Esophagus (tissue), 2 donors: ENCODE data around the gene PAPSS2. TPM values are rescaled to one million over a fixed set of nuclear protein-coding genes. Genes with fewer than 3 reads are reported as not detected.
"Not testable (repeated sequence)": the region's sequence is repeated elsewhere in the genome, so short reads cannot be mapped to it uniquely, and the experiment has no call there.

Experiments used
- H3K27ac ChIP-seq, 2 donors: one replicate each; pipeline ENCODE4 v1.5.1; 2013; ENCODE audit warnings: low read depth in 2 of 2, mild to moderate bottlenecking in 2 of 2, inconsistent platforms in 1 of 2, low read length in 1 of 2, moderate library complexity in 1 of 2
- H3K27me3 ChIP-seq, 2 donors: one replicate each; pipeline ENCODE4 v1.6.1; 2013; ENCODE audit warnings: low read length in 2 of 2, control low read depth in 1 of 2, mild to moderate bottlenecking in 1 of 2; ENCODE audit not compliant: insufficient read depth in 2 of 2, control insufficient read depth in 1 of 2
- H3K36me3 ChIP-seq, 2 donors: one replicate each; pipeline ENCODE4 v1.6.1; 2013; ENCODE audit warnings: low read length in 1 of 2; ENCODE audit not compliant: control insufficient read depth in 2 of 2, insufficient read depth in 2 of 2
- H3K4me1 ChIP-seq, 2 donors: one replicate each; pipeline ENCODE4 v1.6.1; 2013; ENCODE audit warnings: low read length in 1 of 2; ENCODE audit not compliant: control insufficient read depth in 2 of 2, insufficient read depth in 2 of 2
- H3K4me3 ChIP-seq, 2 donors: one replicate each; pipeline ENCODE4 v1.5.1; 2013; ENCODE audit warnings: low read length in 2 of 2, mild to moderate bottlenecking in 2 of 2, low read depth in 1 of 2, moderate library complexity in 1 of 2
- H3K9me3 ChIP-seq, 2 donors: one replicate each; pipeline ENCODE4 v1.6.1; 2013; ENCODE audit warnings: mild to moderate bottlenecking in 2 of 2, low read depth in 1 of 2, low read length in 1 of 2, moderate library complexity in 1 of 2; ENCODE audit not compliant: control insufficient read depth in 2 of 2, insufficient read depth in 1 of 2
- WGBS, 2 donors: extraction: QIAGEN DNeasy Blood & Tissue Kit; methylation state at CpG; one replicate each; pipeline ENCODE4 v1.1.7; 2013; 5-methylcytosine and 5-hydroxymethylcytosine counted together
- polyA plus RNA-seq, 2 donors: library from polyadenylated mRNA; stranded (reverse); fragments of 200-250 nt; gene quantifications; one replicate each; pipeline ENCODE4 v1.2.3, GENCODE V29; 2013
- donor health status: healthy with polysubstance abuse.
- donor health status: Bipolar disorder and iron deficiency.

The PAPSS2 gene
- polyA plus RNA-seq, 2 donors: 1.3 to 1.7 TPM

- H3K4me3 ChIP-seq: no peak overlapping the region
- no peaks in the 10 kb centered on the region for H3K27me3 ChIP-seq
- H3K36me3 ChIP-seq: no peaks in the 10 kb centered on the region
- H3K4me1 ChIP-seq: no peaks in the 10 kb centered on the region
- WGBS, 2 donors: 43 to 50% methylated on average over 7 of the region's 7 CpGs
- H3K9me3 ChIP-seq: no peaks in the 10 kb centered on the region
- no peak overlapping the region for H3K27ac ChIP-seq
These were observed 75.5 kb downstream of the PAPSS2 start for GRCh38 chr10:87734987-87735827.

GRCh38 chr10:87738253-87738652 is 78.6 kb downstream of the PAPSS2 start:
- H3K27ac ChIP-seq, H3K4me3 ChIP-seq, H3K4me1 ChIP-seq, H3K36me3 ChIP-seq, H3K9me3 ChIP-seq, H3K27me3 ChIP-seq: not testable (repeated sequence)
- WGBS, 2 donors: 94% methylated on average over 1 of the region's 1 CpG

- WGBS, 2 donors: 84 to 91% methylated on average over 4 of the region's 4 CpGs
- Histone ChIP-seq H3K4me3 (no peak overlapping the region), H3K27ac (no peak overlapping the region), H3K36me3 (no peaks in the 10 kb centered on the region), H3K9me3 (no peaks in the 10 kb centered on the region), H3K27me3 (no peaks in the 10 kb centered on the region), H3K4me1 (no peaks in the 10 kb centered on the region)
These were observed 80.0 kb downstream of the PAPSS2 start for GRCh38 chr10:87739703-87740102.

- H3K9me3 ChIP-seq: no peaks in the 10 kb centered on the region
- H3K4me3 ChIP-seq: no peak overlapping the region
- H3K27ac ChIP-seq: no peak overlapping the region
- no peaks in the 10 kb centered on the region for H3K36me3 ChIP-seq
- H3K4me1 ChIP-seq: no peaks in the 10 kb centered on the region
- no peaks in the 10 kb centered on the region for H3K27me3 ChIP-seq
These were observed 80.6 kb downstream of the PAPSS2 start for GRCh38 chr10:87740254-87740655.

- 96% methylated on average over 18 of the region's 18 CpGs for WGBS, 2 donors
- H3K27me3 ChIP-seq, H3K27ac ChIP-seq, H3K9me3 ChIP-seq, H3K4me3 ChIP-seq, H3K36me3 ChIP-seq, H3K4me1 ChIP-seq: not testable (repeated sequence)
These were observed 83.4 kb downstream of the PAPSS2 start for GRCh38 chr10:87742992-87743610.

- WGBS, 2 donors: 89 to 93% methylated on average over 2 of the region's 2 CpGs
- Histone ChIP-seq H3K4me1 (no peaks in the 10 kb centered on the region), H3K36me3 (no peaks in the 10 kb centered on the region), H3K27me3 (no peaks in the 10 kb centered on the region), H3K4me3 (no peak overlapping the region), H3K27ac (no peak overlapping the region), H3K9me3 (no peaks in the 10 kb centered on the region)
These were observed 84.9 kb downstream of the PAPSS2 start for GRCh38 chr10:87744606-87745005.

GRCh38 chr10:87746911-87747310 is 87.2 kb downstream of the PAPSS2 start:
- H3K4me1 ChIP-seq: no peaks in the 10 kb centered on the region
- H3K36me3 ChIP-seq: no peaks in the 10 kb centered on the region
- H3K4me3 ChIP-seq: no peak overlapping the region
- WGBS, 2 donors: 55 to 65% methylated on average over 4 of the region's 4 CpGs
- no peaks in the 10 kb centered on the region for H3K27me3 ChIP-seq
- no peaks in the 10 kb centered on the region for H3K9me3 ChIP-seq
- H3K27ac ChIP-seq: no peak overlapping the region

- H3K4me1 ChIP-seq, H3K27me3 ChIP-seq, H3K27ac ChIP-seq, H3K9me3 ChIP-seq, H3K36me3 ChIP-seq, H3K4me3 ChIP-seq: not testable (repeated sequence)
- 78 to 81% methylated on average over 4 of the region's 4 CpGs for whole genome bisulfite sequencing, 2 donors
These were observed 88.6 kb downstream of the PAPSS2 start for GRCh38 chr10:87748244-87748643.

GRCh38 chr10:87750001-87750671 is 90.5 kb downstream of the PAPSS2 start:
- Histone ChIP-seq H3K27me3 (no peaks in the 10 kb centered on the region), H3K4me3 (no peak overlapping the region), H3K36me3 (no peaks in the 10 kb centered on the region), H3K4me1 (no peaks in the 10 kb centered on the region), H3K9me3 (no peaks in the 10 kb centered on the region), H3K27ac (peak overlapping the region in 1 of 2 donors; percentile 60)
- 36 to 45% methylated on average over 5 of the region's 5 CpGs for WGBS, 2 donors
